Mucosa of descending colon (tissue), 3 donors: ENCODE data around the gene ZNF48. TPM values are rescaled to one million over a fixed set of nuclear protein-coding genes. Genes with fewer than 3 reads are reported as not detected.
A peak's percentile ranks its signal among the peaks of the same experiment; 100 is the strongest.

Source experiments
- ATAC-seq: fragments of 200-7000 bp; cut with Tn5 transposase; one replicate; pipeline ENCODE4 v1.9.1; 2020; ENCODE audit warnings: mild to moderate bottlenecking, moderate library complexity
- DNase-seq, 3 donors: peaks; one replicate each; pipeline ENCODE4 v3.0.0-alpha.2; 2020
- H3K36me3 ChIP-seq: fragments of 200-600 bp; one replicate; pipeline ENCODE4 v1.8.0; 2021; ENCODE audit warnings: low read depth, mild to moderate bottlenecking
- H3K4me1 ChIP-seq: fragments of 200-600 bp; one replicate; pipeline ENCODE4 v1.8.0; 2021; ENCODE audit warnings: low read depth, mild to moderate bottlenecking
- H3K4me3 ChIP-seq: fragments of 200-600 bp; one replicate; pipeline ENCODE4 v1.8.0; 2021; ENCODE audit warnings: mild to moderate bottlenecking
- H3K9me3 ChIP-seq: fragments of 200-600 bp; one replicate; pipeline ENCODE4 v1.8.0; 2021; ENCODE audit warnings: mild to moderate bottlenecking
- intact Hi-C, 2 donors: fragments of 100-400 bp; cut with DNase I in 1 of 2; cut with micrococcal nuclease in 1 of 2; formaldehyde crosslinking; loops; one replicate each; pipeline versions ENCODE4 v1.11.0 to v1.11.1; 2022; cut with DNase I, micrococcal nuclease
- total RNA-seq, 3 donors: library from RNA; stranded (reverse); fragmentation: NEBNext Ultra II Directional in 2 of 3; extraction: Animal tissue kit (Norgen Biotek cat#: 25700) in 2 of 3; gene quantifications; one replicate each; pipeline versions ENCODE4 v1.2.1 to v1.2.4, GENCODE V29; 2021 to 2023
- TF ChIP-seq, protein P1 (sequence below): fragments of 200-600 bp; IDR thresholded peaks from one replicate; pipeline ENCODE4 v1.8.0; 2022; ENCODE audit warnings: antibody characterized with exemption, mild to moderate bottlenecking
- donor health status: DM: no; HTN: no; CAD: no; lungs with moderate emphysema.
- donor health status: DM: no; HTN: no; CAD: no.
- donor health status: DM: no; HTN: yes; CAD: no.

The ZNF48 gene
- total RNA-seq, 3 donors from 2014 or later: 6.5 to 13.7 (median 6.6) TPM

DNA sequence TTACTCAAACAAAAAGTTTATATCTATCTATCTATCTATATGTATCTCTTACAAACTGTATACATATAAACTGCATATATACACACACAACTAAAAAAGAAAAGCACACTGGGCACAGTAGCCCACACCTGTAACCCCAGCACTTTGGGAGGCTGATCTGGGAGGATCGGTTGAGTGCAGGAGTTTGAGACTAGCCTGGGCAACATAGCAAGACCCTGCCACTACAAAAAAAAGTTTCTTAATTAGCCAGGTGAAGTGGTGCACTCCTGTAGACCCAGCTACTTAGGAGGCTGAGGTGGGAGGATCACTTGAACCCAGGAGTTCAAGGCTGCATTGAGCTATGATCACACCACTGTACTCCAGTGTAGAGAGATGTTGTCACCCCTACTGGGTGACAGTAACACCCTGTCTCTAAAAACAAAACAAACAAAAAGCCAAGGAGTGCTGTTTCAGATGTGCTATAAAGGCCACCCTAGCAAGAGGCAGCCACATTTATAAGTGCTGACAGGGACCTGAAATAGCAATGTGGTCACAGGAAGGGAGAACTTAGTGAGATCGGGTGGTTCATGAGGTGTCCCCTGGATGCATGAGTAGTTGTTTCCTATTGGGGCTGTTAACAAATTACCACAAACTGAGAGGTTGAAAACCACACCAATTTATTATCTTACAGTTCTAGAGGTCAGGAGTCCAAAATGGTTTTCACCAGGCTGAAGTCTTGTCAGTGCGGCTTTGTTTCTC is 44.9 kb upstream of the ZNF48 start:
- peaks cover 10% of the 10 kb centered on the region for H3K4me1 ChIP-seq
- TF ChIP-seq, protein P1, sequence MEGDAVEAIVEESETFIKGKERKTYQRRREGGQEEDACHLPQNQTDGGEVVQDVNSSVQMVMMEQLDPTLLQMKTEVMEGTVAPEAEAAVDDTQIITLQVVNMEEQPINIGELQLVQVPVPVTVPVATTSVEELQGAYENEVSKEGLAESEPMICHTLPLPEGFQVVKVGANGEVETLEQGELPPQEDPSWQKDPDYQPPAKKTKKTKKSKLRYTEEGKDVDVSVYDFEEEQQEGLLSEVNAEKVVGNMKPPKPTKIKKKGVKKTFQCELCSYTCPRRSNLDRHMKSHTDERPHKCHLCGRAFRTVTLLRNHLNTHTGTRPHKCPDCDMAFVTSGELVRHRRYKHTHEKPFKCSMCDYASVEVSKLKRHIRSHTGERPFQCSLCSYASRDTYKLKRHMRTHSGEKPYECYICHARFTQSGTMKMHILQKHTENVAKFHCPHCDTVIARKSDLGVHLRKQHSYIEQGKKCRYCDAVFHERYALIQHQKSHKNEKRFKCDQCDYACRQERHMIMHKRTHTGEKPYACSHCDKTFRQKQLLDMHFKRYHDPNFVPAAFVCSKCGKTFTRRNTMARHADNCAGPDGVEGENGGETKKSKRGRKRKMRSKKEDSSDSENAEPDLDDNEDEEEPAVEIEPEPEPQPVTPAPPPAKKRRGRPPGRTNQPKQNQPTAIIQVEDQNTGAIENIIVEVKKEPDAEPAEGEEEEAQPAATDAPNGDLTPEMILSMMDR: no peak
- H3K36me3 ChIP-seq: peaks cover 6% of the 10 kb centered on the region
- no peak for DNase-seq
- no peaks in the 10 kb centered on the region for H3K9me3 ChIP-seq
- intact Hi-C loops: no loop called here
- H3K4me3 ChIP-seq: no peak overlapping the region
- no peak for ATAC-seq

DNA sequence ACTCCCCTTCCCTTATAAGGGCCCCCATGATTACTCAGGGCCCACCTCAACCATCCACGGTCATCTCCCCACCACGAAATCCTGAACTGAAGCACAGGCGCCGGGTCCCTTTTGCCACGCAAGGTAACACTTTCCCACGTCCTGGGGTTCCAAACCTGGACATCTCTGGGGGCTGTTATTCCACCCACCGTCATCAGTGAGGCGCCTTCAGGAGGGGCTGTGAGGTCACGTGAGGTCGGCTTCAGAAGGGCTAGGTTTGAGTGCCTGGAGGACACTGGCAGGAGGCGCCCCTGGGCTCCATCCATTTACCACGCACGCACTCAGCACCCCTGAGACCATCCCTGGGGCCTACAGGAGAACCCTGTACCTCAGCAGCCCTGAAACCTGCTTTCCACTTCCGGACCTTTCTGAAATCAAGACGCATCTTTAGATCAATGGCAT is 44.2 kb upstream of the ZNF48 start:
- H3K36me3 ChIP-seq: peaks cover 6% of the 10 kb centered on the region
- no peak for ATAC-seq
- H3K9me3 ChIP-seq: no peaks in the 10 kb centered on the region
- DNase-seq: peak in 2 of 3 donors; percentile 23 to 34
- TF ChIP-seq, protein P1: no peak
- H3K4me3 ChIP-seq: no peak overlapping the region
- peaks cover 10% of the 10 kb centered on the region for H3K4me1 ChIP-seq
- intact Hi-C loops: no loop called here

DNA sequence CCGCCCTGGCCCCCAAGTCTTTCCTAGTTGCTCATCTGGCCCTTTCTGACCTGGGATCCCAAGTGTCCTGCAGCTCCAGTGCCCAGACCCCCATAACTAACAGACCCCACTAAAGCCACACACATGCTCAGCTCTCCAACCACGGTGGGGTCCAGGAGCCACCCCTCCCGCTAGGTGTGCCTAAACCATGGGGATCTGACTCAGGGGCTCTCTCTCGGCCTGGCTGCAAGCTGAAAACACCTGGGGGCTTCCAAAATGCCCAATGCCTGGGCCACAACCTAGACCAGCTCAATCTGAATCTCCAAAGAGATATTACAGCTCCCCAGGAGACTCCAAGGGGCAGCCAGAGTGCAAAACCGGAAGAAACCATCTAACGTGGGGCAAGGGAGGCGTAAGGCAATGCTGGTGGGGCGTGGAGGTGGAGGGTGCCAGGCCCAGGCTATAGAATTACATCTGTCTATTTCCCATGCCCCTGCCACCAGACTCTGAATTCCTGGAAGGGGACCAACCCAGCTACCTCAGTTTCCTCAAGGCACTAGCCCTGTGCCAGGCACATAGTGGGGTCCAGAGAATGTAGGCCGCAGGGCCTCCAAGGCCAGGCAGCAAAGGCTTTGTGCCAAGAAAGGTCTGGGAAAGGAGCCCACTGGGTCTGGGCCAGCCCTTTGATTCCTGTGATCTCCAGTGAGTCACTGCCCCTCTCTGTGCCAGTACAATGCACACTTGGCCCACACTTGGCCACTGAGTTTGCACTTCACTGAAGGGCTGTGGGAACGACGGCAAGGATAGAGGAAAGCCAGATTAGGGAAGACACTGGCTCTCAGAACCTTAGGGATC is 43.4 kb upstream of the ZNF48 start:
- H3K4me1 ChIP-seq: peaks cover 16% of the 10 kb centered on the region
- no peaks in the 10 kb centered on the region for H3K9me3 ChIP-seq
- peak in 2 of 3 donors; percentile 62 to 65 for DNase-seq
- no peak for ATAC-seq
- no peak overlapping the region for H3K4me3 ChIP-seq
- H3K36me3 ChIP-seq: peaks cover 6% of the 10 kb centered on the region
- TF ChIP-seq, protein P1: no peak
- intact Hi-C loops: no loop called here

DNA sequence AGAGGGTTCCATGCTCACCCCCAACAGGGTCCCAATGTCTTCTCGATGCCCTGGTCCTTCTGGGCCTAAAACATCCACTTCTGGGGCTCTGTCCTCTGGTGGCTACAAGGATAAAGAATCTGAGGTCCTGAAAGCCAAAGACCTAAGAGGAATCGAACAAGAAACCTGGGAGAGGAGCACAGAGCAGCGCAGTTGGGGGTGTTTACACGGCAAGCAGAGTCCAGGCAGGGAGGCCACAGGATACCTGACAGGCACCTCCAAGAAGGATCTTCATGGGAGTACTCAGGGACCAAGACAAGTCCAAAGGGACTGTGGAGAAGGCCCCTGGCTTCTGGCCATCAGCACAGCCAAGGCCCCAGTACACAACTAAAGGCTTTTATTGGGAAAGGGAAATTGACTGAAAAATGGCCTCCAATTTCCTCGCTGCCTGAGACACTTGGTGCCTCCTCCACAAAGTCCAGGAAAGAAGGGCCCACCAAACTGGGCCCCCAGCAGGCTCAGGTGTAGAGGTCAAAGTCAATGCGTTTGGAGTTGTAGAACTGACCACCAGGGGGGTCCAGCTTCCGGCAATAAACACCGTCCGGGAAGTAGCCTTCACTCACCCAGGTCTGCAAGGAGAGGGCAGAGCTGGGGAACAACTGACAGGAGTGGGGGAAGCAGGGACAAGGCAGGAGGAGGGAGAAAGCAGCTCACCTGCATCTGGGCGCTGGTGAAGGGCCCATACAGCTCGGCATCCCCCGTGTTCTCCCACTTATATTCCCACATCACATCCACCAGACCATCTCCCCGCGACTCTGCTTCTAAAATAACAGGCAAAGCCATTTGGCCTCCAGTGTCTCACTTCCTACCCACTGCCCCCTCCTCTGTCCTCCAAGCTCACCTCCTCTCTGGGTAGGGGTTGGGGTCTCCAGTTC is 42.5 kb upstream of the ZNF48 start:
- Histone ChIP-seq H3K4me1 (peaks cover 16% of the 10 kb centered on the region), H3K4me3 (no peak overlapping the region), H3K9me3 (no peaks in the 10 kb centered on the region), H3K36me3 (peaks cover 6% of the 10 kb centered on the region)
- TF ChIP-seq, protein P1: no peak
- intact Hi-C loops: no loop called here
- ATAC-seq (no peak), DNase-seq (peak in 2 of 3 donors; percentile 20 to 38)

DNA sequence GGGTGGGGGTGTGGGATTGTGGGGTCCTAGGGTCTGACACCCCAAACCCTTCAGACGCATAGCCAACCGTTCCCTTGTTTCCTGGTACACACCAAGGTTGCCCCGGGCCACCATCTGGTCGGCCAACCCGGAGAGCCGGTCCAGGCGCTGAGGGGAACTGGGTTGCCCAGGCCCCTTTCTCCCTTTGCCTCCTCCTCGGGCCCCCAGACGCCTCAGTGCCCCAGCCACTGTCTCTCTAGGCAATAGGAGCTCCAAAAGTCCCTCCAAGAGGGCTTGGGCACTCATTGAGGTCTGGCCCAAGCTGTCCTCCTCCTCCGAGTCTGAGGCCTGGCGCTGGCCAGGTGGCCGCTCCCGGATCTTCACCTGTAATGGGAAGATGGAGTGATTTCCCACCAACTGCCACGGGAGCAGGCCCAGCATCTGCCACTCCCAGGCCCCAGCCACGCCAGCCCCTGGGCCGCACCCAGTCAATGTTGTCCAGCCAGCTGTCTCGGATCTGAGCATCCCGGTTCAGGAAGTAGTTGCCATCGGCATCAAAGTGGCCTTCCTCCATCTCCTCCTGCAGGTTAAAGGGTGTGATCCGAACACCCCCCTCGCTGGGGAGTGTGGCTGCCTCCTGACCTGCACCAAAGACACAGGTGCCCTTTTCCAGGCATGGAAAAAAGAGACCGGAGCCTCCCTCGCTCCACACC is 41.6 kb upstream of the ZNF48 start:
- TF ChIP-seq, protein P1: no peak
- intact Hi-C loops: no loop called here
- Histone ChIP-seq H3K4me3 (no peak overlapping the region), H3K36me3 (peaks cover 6% of the 10 kb centered on the region), H3K4me1 (peaks cover 16% of the 10 kb centered on the region), H3K9me3 (no peaks in the 10 kb centered on the region)
- ATAC-seq (no peak), DNase-seq (peak in 2 of 3 donors; percentile 41 to 68)
